H9 (cell line): ENCODE measurements around the gene CTSW. TPM values are rescaled to one million over a fixed set of nuclear protein-coding genes. Genes with fewer than 3 reads are reported as not detected.

Experiments
- DNase-seq: peaks from one replicate; pipeline ENCODE4 v3.0.0-alpha.2; 2017
- H2AFZ ChIP-seq: one replicate; pipeline ENCODE4 v1.6.1; 2013; ENCODE audit warnings: mild to moderate bottlenecking, low read length, control low read depth, moderate library complexity
- H2AK5ac ChIP-seq: 2 replicates; pipeline ENCODE4 v1.6.1; 2013; ENCODE audit warnings: low read length, control low read depth, mixed read lengths; ENCODE audit not compliant: insufficient read length
- H2BK120ac ChIP-seq: one replicate; pipeline ENCODE4 v1.6.1; 2013; ENCODE audit warnings: low read depth, mild to moderate bottlenecking, low read length, control low read depth, inconsistent platforms; ENCODE audit not compliant: poor library complexity, severe bottlenecking
- H2BK12ac ChIP-seq: 2 replicates; pipeline ENCODE4 v1.6.1; 2013; ENCODE audit warnings: low read length, control low read depth, mixed read lengths, low read depth; ENCODE audit not compliant: insufficient read length
- H2BK15ac ChIP-seq: 2 replicates; pipeline ENCODE4 v1.6.1; 2013; ENCODE audit warnings: low read depth, low read length, control low read depth
- H2BK20ac ChIP-seq: one replicate; pipeline ENCODE4 v1.6.1; 2013; ENCODE audit warnings: low read depth, mild to moderate bottlenecking, low read length, control low read depth, inconsistent platforms; ENCODE audit not compliant: poor library complexity, severe bottlenecking
- H2BK5ac ChIP-seq: 2 replicates; pipeline ENCODE4 v1.6.1; 2013; ENCODE audit warnings: low read length, control low read depth, mixed read lengths; ENCODE audit not compliant: insufficient read length
- H3K14ac ChIP-seq: 2 replicates; pipeline ENCODE4 v1.6.1; 2013; ENCODE audit warnings: low read length, control low read depth; ENCODE audit not compliant: insufficient read depth
- H3K18ac ChIP-seq: 2 replicates; pipeline ENCODE4 v1.6.1; 2013; ENCODE audit warnings: low read depth, mild to moderate bottlenecking, mixed read lengths, low read length, control low read depth; ENCODE audit not compliant: insufficient read length
- H3K23ac ChIP-seq: 2 replicates; pipeline ENCODE4 v1.6.1; 2013; ENCODE audit warnings: low read length, control low read depth, mixed read lengths, low read depth; ENCODE audit not compliant: insufficient read length
- H3K23me2 ChIP-seq: 2 replicates; pipeline ENCODE4 v1.6.1; 2013; ENCODE audit warnings: low read depth, mild to moderate bottlenecking, mixed read lengths, low read length, control low read depth; ENCODE audit not compliant: insufficient read length, poor library complexity, severe bottlenecking
- H3K27ac ChIP-seq: 2 replicates; pipeline ENCODE4 v1.5.1; 2013; ENCODE audit warnings: low read length, control low read depth, mixed read lengths, low read depth; ENCODE audit not compliant: insufficient read length
- H3K27me3 ChIP-seq: 2 replicates; pipeline ENCODE4 v1.6.1; 2013; ENCODE audit warnings: low read length, control low read depth, inconsistent platforms; ENCODE audit not compliant: insufficient read depth
- H3K4ac ChIP-seq: 2 replicates; pipeline ENCODE4 v1.6.1; 2013; ENCODE audit warnings: low read depth, mild to moderate bottlenecking, control low read depth, inconsistent platforms, low read length, moderate library complexity
- H3K4me1 ChIP-seq: 2 replicates; pipeline ENCODE4 v1.6.1; 2013; ENCODE audit warnings: low read length, control low read depth, inconsistent platforms; ENCODE audit not compliant: insufficient read depth
- H3K4me2 ChIP-seq: 2 replicates; pipeline ENCODE4 v1.6.1; 2013; ENCODE audit warnings: low read length, control low read depth, mixed read lengths; ENCODE audit not compliant: insufficient read length, insufficient read depth
- H3K56ac ChIP-seq: 2 replicates; pipeline ENCODE4 v1.6.1; 2013; ENCODE audit warnings: low read depth, mild to moderate bottlenecking, mixed read lengths, low read length, control low read depth; ENCODE audit not compliant: insufficient read length
- H3K79me1 ChIP-seq: 2 replicates; pipeline ENCODE4 v1.6.1; 2013; ENCODE audit warnings: low read depth, mild to moderate bottlenecking, moderate library complexity, low read length, control low read depth, inconsistent platforms; ENCODE audit not compliant: insufficient read depth, poor library complexity, severe bottlenecking
- H3K79me2 ChIP-seq: 2 replicates; pipeline ENCODE4 v1.6.1; 2013; ENCODE audit warnings: low read length, control low read depth, inconsistent platforms; ENCODE audit not compliant: insufficient read depth
- H3K9ac ChIP-seq: 2 replicates; pipeline ENCODE4 v1.6.1; 2013; ENCODE audit warnings: low read length, control low read depth, mixed read lengths; ENCODE audit not compliant: insufficient read length; ENCODE audit errors: extremely low read depth
- H3K9me3 ChIP-seq: one replicate; pipeline ENCODE4 v1.6.1; 2013; ENCODE audit warnings: low read depth, low read length, inconsistent platforms; ENCODE audit not compliant: control insufficient read depth
- H3T11ph ChIP-seq: one replicate; pipeline ENCODE4 v1.6.1; 2013; ENCODE audit warnings: mild to moderate bottlenecking, low read length, control low read depth, inconsistent platforms
- H4K20me1 ChIP-seq: one replicate; pipeline ENCODE4 v1.6.1; 2013; ENCODE audit not compliant: control insufficient read depth, insufficient read length, insufficient read depth
- H4K5ac ChIP-seq: 2 replicates; pipeline ENCODE4 v1.6.1; 2013; ENCODE audit warnings: low read depth, mild to moderate bottlenecking, mixed read lengths, low read length, control low read depth; ENCODE audit not compliant: insufficient read length
- H4K8ac ChIP-seq: replicated peaks from 2 replicates; pipeline ENCODE4 v1.6.1; 2013; ENCODE audit warnings: low read length, control low read depth, mixed read lengths, low read depth; ENCODE audit not compliant: insufficient read length
- H4K91ac ChIP-seq: 2 replicates; pipeline ENCODE4 v1.6.1; 2013; ENCODE audit warnings: low read depth, mild to moderate bottlenecking, moderate library complexity, mixed read lengths, low read length, control low read depth; ENCODE audit not compliant: insufficient read length
- H3K27ac Mint-ChIP-seq, 3 experiments: 2 replicates in 2 of 3; 3 replicates in 1 of 3; pipeline ENCODE4 v1.8.0; 2020 to 2021; ENCODE audit warnings: mixed read lengths in 3 of 3, mild to moderate bottlenecking in 1 of 3, moderate library complexity in 1 of 3
- H3K27me3 Mint-ChIP-seq: 2 replicates; pipeline ENCODE4 v1.8.0; 2021; ENCODE audit warnings: low read depth, mild to moderate bottlenecking, moderate library complexity, mixed read lengths
- H3K36me3 Mint-ChIP-seq, 3 experiments: 2 replicates in 2 of 3; 3 replicates in 1 of 3; pipeline ENCODE4 v1.8.0; 2020 to 2021; ENCODE audit warnings: low read depth in 3 of 3, mixed read lengths in 3 of 3; ENCODE audit not compliant: insufficient read depth in 1 of 3
- H3K4me1 Mint-ChIP-seq, 2 experiments: 2 replicates each; pipeline ENCODE4 v1.8.0; 2020; ENCODE audit warnings: mixed read lengths in 2 of 2
- H3K4me3 Mint-ChIP-seq, 2 experiments: 2 replicates in 1 of 2; 3 replicates in 1 of 2; pipeline ENCODE4 v1.8.0; 2020 to 2021; ENCODE audit warnings: mild to moderate bottlenecking in 2 of 2, mixed read lengths in 2 of 2, moderate library complexity in 1 of 2
- H3K9me3 Mint-ChIP-seq, 2 experiments: 2 replicates in 1 of 2; 3 replicates in 1 of 2; pipeline ENCODE4 v1.8.0; 2020; ENCODE audit warnings: mild to moderate bottlenecking in 2 of 2, mixed read lengths in 2 of 2, moderate library complexity in 1 of 2
- CTCF ChIP-seq: fragments of 200-600 bp; sonication (generic); conservative IDR thresholded peaks from 3 replicates; pipeline ENCODE4 v1.8.0; 2021; ENCODE audit warnings: antibody characterized with exemption, mild to moderate bottlenecking
- WGBS: extraction: QIAGEN DNeasy Blood & Tissue Kit; methylation state at CpG from one replicate; pipeline ENCODE4 v1.1.7; 2013; ENCODE audit warnings: missing lambda C conversion rate, low lambda C conversion rate, mixed read lengths; ENCODE audit not compliant: insufficient read length; ENCODE audit errors: extremely low coverage; 5-methylcytosine and 5-hydroxymethylcytosine counted together
- total RNA-seq: library from RNA; stranded (reverse); gene quantifications from 2 replicates; pipeline ENCODE4 v1.2.1, GENCODE V29; 2021

The CTSW gene
- total RNA-seq, 1 experiment from 2014 or later: not detected

- no peak overlapping the region for H2BK5ac ChIP-seq
- no peak overlapping the region for H3T11ph ChIP-seq
- peaks cover 3% of the 10 kb centered on the region for H3K79me1 ChIP-seq
- no peak overlapping the region for H4K91ac ChIP-seq
- peaks cover 21 to 25% of the 10 kb centered on the region in 2 experiments for H3K4me1 Mint-ChIP-seq
- H3K79me2 ChIP-seq: peaks cover 14% of the 10 kb centered on the region; the same call in 1 of the 2 replicates
- H3K9me3 Mint-ChIP-seq: peaks cover 3 to 7% of the 10 kb centered on the region in 2 experiments; a peak in 2 of 5 replicates
- no peak overlapping the region for H2AK5ac ChIP-seq
- no CpG with 5 or more reads among the region's 33 CpGs for WGBS
- H3K56ac ChIP-seq: no peak overlapping the region
- H2BK15ac ChIP-seq: no peak overlapping the region
- no peak overlapping the region for H3K9ac ChIP-seq
- H3K4me3 Mint-ChIP-seq: no peak overlapping the region; a peak in 1 of 5 replicates
- H3K27me3 ChIP-seq: no peaks in the 10 kb centered on the region
- no peak overlapping the region for H3K27ac ChIP-seq
- H3K14ac ChIP-seq: no peak overlapping the region
- H4K8ac ChIP-seq: no peak overlapping the region
- no peak overlapping the region for H2BK20ac ChIP-seq
- no peak overlapping the region for H4K5ac ChIP-seq
- no peak overlapping the region for H2BK12ac ChIP-seq
- H4K20me1 ChIP-seq: no peaks in the 10 kb centered on the region
- H3K9me3 ChIP-seq: no peaks in the 10 kb centered on the region
- TF ChIP-seq CTCF: no peak
- H2BK120ac ChIP-seq: no peak overlapping the region
- no peak overlapping the region for H3K27ac Mint-ChIP-seq
- H3K27me3 Mint-ChIP-seq: peaks cover 14% of the 10 kb centered on the region
- H3K4ac ChIP-seq: no peak overlapping the region
- H3K4me1 ChIP-seq: no peaks in the 10 kb centered on the region
- no peak overlapping the region for H3K4me2 ChIP-seq
- peaks cover 47 to 58% (median 50%) of the 10 kb centered on the region in 3 experiments for H3K36me3 Mint-ChIP-seq
- peak; percentile 31 for DNase-seq
- H3K23me2 ChIP-seq: peaks cover 7% of the 10 kb centered on the region
- no peak overlapping the region for H2AFZ ChIP-seq
- no peak overlapping the region for H3K18ac ChIP-seq
- no peak overlapping the region for H3K23ac ChIP-seq
These were observed 27.0 kb upstream of the CTSW start for GRCh38 chr11:65852508-65853245.
